ENCODE data around the gene CCT6B.

CCT6B gene

DNA sequence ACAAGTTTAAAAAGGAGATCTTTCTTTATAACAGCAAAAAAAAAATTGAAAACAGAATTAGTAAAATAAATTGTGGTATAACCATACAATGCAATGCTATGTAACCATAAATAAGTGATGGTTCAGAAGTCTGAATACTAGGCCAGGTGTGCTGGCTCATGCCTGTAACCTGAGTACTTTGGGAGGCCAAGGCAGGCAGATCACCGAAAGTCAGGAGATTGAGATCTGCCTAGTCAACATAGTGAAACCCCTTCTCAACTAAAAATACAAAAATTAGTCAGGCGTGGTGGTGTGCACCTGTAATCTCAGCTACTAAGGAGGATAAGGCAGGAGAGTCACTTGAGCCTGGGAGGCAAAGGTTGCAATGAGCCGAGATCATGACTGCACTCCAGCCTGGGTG, 34.6 kb downstream of the CCT6B start:
- TF ChIP-seq GATA2 (IDR thresholded peaks at IDR 0.05; ENCODE audit: low read depth, low read length) (no peak), GATA3 (IDR thresholded peaks at IDR 0.05; ENCODE audit: low read depth, low read length) (no peak)

DNA sequence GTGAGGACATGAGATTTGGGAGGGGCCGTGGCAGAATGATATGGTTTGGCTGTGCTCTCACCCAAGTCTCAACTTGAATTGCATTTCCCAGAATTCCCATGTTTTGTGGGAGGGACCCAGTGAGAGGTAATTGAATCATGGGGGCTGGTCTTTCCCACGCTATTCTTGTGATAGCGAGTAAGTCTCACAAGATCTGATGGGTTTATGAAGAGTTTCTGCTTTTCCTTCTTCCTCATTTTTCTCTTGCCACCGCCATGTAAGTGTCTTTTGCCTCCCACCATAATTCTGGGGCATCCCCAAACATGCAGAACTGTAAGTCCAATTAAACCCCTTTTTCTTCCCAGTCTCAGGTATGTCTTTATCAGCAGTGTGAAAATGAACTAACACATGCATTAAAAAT, 40.6 kb downstream of the CCT6B start:
- TF ChIP-seq GATA2 (IDR thresholded peaks at IDR 0.05; ENCODE audit: low read depth, low read length) (no peak), GATA3 (IDR thresholded peaks at IDR 0.05; ENCODE audit: low read depth, low read length) (no peak)

DNA sequence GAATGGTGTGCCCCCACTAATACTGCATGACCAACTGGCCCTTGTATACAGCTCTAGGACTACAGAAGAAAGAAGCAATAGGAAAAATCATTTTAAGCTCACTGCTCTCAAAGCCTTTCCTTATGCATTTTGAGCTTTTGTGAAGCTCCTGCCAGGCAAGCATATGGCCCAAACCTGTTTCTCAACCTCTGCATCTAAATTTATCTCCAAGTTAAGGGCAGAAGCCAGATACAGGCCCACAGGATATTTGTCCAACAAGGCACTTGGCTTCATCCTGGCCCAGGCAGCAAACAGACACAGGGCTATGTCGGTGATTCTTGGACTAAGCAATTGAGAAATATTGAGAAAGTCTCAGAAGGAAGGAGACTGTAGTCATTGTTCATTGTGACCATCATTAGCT, 43.9 kb downstream of the CCT6B start:
- TF ChIP-seq GATA2 (IDR thresholded peaks at IDR 0.05; ENCODE audit: low read depth, low read length) (no peak), GATA3 (IDR thresholded peaks at IDR 0.05; ENCODE audit: low read depth, low read length) (no peak)

DNA sequence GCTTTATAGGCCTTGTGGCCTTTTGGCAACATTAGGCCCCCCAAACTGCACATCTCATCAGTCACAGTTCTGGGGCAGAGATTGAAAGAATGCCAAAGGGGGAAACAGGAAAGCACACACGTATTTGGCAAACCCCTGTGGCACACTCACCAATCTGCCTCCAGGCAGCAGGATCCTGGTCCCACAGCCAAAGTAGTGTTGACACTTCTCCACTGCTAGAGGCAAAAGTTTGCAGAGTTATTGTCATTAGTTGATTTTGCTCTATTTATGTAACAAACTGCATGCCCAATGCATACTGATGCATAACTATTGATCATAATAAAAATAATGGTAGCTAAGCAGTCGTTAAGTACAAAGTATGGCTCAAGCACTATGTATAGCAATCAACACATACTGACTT, 45.1 kb downstream of the CCT6B start:
- TF ChIP-seq GATA3 (IDR thresholded peaks at IDR 0.05; ENCODE audit: low read depth, low read length), result no peak
- TF ChIP-seq GATA2 (IDR thresholded peaks at IDR 0.05; ENCODE audit: low read depth, low read length), result no peak

DNA sequence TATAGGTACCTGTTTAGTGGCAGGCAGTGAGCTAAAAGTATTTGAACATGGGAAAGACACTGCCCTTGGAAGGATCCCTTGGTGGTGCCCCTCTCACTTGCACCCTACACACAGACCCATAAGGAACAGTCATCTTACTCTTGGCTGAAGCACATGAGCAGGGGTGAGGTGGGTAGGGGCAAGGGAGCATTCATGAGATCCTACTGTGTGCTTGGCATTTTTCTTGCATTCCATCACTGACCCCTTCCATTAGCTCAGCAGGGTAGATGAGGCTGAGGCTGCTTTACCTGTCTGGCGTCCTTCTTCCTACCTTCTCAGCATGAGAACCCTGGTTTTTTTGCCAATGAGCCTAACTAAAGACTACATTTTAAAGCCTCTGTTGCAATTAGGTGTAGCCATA, 48.3 kb downstream of the CCT6B start:
- TF ChIP-seq GATA3 (IDR thresholded peaks at IDR 0.05; ENCODE audit: low read depth, low read length) (no peak), GATA2 (IDR thresholded peaks at IDR 0.05; ENCODE audit: low read depth, low read length) (no peak)

DNA sequence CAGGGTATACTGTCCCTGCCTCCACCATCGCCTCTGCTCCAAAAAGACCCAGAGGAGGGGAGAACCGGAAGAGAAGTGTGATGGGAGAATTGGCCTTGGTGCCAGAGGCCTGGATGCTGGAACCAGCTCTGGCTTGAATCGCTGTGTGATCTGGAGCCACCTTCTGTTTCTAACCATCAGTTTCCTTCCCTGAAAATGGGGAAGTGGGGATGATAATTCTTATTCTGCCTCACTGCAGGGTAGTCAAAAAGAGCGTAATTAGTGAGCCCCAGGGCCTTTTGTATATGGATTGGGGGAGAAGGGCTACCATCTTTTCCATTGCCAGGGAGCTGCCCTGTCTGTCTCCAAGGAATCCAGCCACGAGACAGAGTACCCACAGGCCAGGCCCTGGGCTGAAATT, 52.2 kb downstream of the CCT6B start:
- no peak for TF ChIP-seq GATA2 (IDR thresholded peaks at IDR 0.05; ENCODE audit: low read depth, low read length)
- TF ChIP-seq GATA3 (IDR thresholded peaks at IDR 0.05; ENCODE audit: low read depth, low read length), result no peak

DNA sequence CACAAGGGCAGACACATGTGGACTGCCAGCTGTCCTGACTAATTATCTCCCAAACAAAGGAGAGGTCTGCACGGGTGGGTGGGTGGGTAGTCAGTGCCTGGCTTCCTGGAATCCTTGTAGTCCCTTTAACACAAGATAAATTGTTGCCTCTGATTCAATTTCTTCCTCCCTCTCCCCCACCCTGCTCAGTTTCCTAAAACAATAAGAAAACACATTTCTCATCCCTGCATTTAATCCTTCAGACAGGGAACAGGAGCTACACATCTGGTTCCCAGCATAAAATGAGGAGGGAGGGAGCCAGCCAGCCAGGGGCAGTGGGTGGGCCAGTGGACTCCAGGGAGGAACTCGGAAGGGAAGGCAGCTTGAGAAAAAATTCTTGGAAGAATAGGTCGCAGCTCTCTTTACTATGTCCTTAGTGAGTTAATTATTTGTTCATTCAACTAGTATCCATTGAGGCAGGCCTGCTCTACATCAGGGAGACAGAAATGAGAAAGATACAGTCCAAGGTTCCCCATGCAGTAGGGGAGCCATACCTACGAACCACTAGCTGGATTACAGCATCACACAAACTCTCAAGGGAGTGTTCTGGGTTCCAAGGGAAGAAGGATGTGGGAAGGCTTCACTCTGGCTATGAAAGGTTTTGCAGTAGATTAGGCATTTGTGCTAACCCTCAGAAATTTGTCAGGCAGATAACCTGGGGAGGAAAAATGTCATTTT, 58.3 kb downstream of the CCT6B start:
- no peak for TF ChIP-seq GATA2 (IDR thresholded peaks at IDR 0.05; ENCODE audit: low read depth, low read length)
- TF ChIP-seq GATA3 (IDR thresholded peaks at IDR 0.05; ENCODE audit: low read depth, low read length), result no peak

DNA sequence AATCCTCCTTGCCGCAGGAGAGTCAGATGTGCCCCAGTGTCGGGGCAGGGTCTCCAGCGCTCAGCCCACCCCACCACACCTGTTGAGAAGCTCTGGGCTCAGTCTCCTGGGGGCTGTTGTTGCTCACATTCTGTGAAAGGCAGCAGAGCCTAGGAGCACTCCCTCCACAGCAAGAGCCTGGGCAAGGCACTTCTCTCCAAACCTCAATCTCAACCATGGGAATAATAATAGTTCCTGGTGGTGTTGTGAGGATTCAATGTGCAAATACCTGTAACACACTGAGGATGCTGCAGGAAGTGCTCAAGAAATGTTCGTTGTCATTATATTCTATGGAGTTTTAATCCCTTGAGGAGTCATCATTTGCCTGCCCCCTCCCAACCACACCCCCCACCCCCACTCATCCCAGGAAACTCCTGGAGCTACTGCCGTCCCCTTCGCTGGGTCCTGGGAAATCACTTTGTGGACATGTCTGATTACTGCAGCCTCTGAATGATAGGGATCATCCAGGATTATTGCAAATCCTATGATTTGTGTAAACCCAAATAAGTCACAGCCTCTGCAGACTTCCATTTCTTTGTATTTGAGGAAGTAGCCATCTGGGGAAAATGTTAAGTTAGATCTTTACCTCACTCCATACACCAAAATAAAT, 61.5 kb downstream of the CCT6B start:
- no peak for TF ChIP-seq GATA2 (IDR thresholded peaks at IDR 0.05; ENCODE audit: low read depth, low read length)

DNA sequence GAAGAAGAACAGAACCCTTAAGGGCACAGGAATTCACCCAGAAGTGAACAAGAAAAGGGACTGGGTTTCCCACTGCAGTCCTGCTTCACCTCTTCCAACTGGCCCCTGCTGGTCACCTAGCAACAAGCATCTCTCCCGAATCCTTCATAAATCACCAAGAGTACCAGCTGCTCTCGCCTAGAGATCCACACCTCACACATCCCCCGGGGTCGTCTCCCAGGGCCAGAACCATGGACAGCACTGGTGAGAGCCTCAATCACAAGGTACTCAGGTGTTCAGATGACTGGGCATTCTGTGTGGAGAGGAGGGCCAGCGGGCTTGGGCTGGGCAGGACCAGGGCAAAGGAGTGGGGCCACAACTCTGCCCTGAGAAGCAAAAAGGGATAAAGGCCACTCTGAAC, 65.9 kb downstream of the CCT6B start:
- TF ChIP-seq GATA2 (IDR thresholded peaks at IDR 0.05; ENCODE audit: low read depth, low read length) (no peak), GATA3 (IDR thresholded peaks at IDR 0.05; ENCODE audit: low read depth, low read length) (no peak)

DNA sequence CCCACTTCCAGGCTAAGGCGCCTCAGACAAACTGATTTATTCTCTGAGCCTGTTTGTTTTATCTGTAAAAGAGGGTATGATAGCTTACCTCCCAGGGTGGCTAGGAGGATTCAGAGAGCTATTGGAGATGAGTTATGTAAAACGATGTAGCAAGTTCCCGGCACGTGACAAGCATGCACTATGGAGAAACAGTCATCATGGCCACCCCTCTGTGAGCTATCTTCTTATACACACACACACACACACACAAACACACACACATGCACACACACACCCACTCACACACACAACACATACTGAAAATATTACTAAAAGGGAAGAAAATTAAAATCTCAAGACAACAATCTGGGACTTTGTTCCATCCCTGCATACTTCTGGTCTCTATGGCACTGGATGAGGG, 66.3 kb downstream of the CCT6B start:
- TF ChIP-seq GATA3 (IDR thresholded peaks at IDR 0.05; ENCODE audit: low read depth, low read length) (no peak), GATA2 (IDR thresholded peaks at IDR 0.05; ENCODE audit: low read depth, low read length) (no peak)

DNA sequence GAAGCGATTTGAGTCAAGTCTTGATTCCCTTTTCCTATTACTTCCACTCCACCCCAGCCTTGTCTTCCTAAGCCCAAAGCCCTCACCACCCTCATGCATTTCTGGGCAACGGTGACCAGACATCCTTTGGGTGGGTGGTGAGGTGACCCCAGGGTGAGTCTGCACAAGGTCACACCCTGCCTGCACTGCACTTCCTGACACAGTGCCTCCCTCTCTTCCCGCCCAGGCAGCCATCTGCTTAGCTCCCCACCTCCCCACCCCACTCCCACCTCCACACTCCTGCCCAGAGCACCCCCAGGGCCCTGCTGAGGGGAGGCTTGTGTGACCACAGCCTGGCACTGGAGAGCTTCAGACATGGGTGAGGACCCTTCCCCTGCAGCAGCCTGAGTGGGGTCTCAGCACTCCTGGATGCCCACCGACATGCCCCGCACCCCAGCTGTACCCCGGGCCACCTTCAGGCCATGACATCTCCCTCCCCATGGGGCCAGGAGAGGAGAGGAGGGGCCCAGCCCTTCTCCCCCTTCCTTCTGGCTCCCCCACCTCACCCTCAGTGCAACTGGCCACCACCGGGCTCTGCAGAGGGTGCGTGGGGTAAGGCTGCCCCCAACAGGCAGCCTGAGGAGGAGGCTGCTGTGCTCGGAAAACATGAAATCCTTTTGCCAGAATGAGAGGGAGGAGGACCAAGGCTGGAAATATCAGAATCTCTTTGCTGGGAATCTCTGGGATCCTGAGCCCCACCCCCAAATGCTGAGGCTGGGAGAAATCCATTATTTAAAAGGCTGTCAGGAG, 68.6 kb downstream of the CCT6B start:
- no peak for TF ChIP-seq GATA3 (IDR thresholded peaks at IDR 0.05; ENCODE audit: low read depth, low read length)
- no peak for TF ChIP-seq GATA2 (IDR thresholded peaks at IDR 0.05; ENCODE audit: low read depth, low read length)

DNA sequence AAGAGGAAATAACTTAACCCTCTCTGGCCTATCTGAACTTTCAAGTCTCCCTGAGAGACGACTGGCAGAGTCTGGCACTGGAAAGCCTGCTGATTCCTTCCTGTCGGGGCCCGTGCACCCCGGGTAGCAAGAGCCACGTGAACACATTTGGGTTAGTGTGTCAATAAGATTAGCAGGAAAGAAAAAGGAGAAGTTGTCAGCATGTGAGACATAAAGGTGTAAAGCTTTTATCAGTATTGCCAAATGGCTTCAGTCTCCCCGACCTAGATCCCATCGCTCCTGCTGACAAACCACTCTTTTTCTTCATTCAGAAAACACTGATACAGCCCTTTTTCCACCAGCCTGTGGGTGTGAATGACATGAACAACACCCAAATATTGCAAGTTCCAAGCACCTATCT, 74.4 kb downstream of the CCT6B start:
- TF ChIP-seq GATA3 (IDR thresholded peaks at IDR 0.05; ENCODE audit: low read depth, low read length) (no peak), GATA2 (IDR thresholded peaks at IDR 0.05; ENCODE audit: low read depth, low read length) (no peak)

DNA sequence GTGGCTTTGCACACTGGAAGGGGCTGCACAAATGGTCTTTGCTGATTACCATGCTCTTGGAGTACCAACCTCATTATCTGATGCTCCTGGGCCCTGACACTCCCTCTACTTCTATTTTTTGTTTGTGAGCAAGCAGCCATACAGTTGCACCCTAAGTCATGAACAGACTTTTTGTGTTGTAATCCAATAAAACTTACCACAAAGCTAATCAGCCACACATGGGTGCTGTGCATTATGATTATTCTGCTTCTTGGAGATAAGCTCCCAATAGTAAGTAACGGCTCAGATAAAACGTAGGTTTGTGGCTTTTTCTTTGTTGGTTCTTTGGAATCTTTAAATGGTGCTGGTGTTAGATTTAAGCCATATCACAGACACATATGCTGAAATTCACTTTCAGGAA, 76.2 kb downstream of the CCT6B start:
- TF ChIP-seq GATA2 (IDR thresholded peaks at IDR 0.05; ENCODE audit: low read depth, low read length) (no peak), GATA3 (IDR thresholded peaks at IDR 0.05; ENCODE audit: low read depth, low read length) (no peak)

DNA sequence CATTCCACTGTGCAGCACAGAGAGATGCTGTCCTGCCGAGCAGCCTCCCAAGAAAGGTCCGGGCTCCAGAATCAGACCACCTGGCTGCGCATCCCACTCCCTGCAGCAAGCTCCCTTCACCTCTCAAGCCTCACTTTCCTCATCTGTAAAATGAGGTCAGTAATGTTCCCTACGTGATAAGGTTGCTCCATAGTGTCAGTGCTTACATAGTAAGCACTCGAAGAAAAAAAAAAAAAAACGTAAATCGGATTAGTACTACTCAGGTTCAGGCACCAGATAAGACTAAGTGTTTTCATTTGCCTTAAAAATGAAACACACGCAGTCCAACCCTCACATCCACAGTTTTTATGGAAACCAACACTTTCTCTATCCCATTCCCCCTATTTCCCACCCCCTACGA, 76.7 kb downstream of the CCT6B start:
- TF ChIP-seq GATA2 (IDR thresholded peaks at IDR 0.05; ENCODE audit: low read depth, low read length) (no peak), GATA3 (IDR thresholded peaks at IDR 0.05; ENCODE audit: low read depth, low read length) (no peak)

Measured in SH-SY5Y (cell line).